GM10266 (cell line): ENCODE results near the gene PPM1B.
"Not testable (repeated sequence)": the region's sequence is repeated elsewhere in the genome, so short reads cannot be mapped to it uniquely, and the experiment has no call there.

ENCODE experiments used
- DNase-seq: peaks from one replicate; pipeline ENCODE4 v3.0.0; 2012; ENCODE audit errors: extremely low spot score
- CTCF ChIP-seq: IDR thresholded peaks from 2 replicates; pipeline ENCODE4 v1.5.1; 2012; ENCODE audit warnings: mild to moderate bottlenecking, low read depth; ENCODE audit not compliant: control insufficient read depth, insufficient read depth; ENCODE audit errors: missing control alignments

Gene PPM1B

GRCh38 chr2:44131177-44131576, 37.5 kb upstream of the PPM1B start:
- no peak for DNase-seq
- no peak for TF ChIP-seq CTCF

GRCh38 chr2:44133602-44134001, 35.1 kb upstream of the PPM1B start:
- DNase-seq, result not testable (repeated sequence)

- TF ChIP-seq CTCF, result no peak
- no peak for DNase-seq
Measured at GRCh38 chr2:44134848-44135247, 33.8 kb upstream of the PPM1B start.

- no peak for DNase-seq
- no peak for TF ChIP-seq CTCF
Measured at GRCh38 chr2:44135296-44135695, 33.4 kb upstream of the PPM1B start.

- no peak for TF ChIP-seq CTCF
- DNase-seq, result no peak
Measured at GRCh38 chr2:44135771-44136170, 32.9 kb upstream of the PPM1B start.

GRCh38 chr2:44136252-44136651, 32.4 kb upstream of the PPM1B start:
- no peak for DNase-seq
- no peak for TF ChIP-seq CTCF

GRCh38 chr2:44137048-44137447, 31.6 kb upstream of the PPM1B start:
- DNase-seq, result no peak
- TF ChIP-seq CTCF, result no peak

GRCh38 chr2:44137872-44138551, 30.7 kb upstream of the PPM1B start:
- no peak for TF ChIP-seq CTCF
- DNase-seq, result no peak
